ENCODE measurements around the gene FER. TPM values are rescaled to one million over a fixed set of nuclear protein-coding genes. Genes with fewer than 3 reads are reported as not detected.
"Not testable (repeated sequence)": the region's sequence is repeated elsewhere in the genome, so short reads cannot be mapped to it uniquely, and the experiment has no call there.

Gene FER
- polyA plus RNA-seq, 3 donors = 16.2 to 20.5 (median 19.9) TPM

- no peak for DNase-seq (ENCODE audit: low read depth in 3 of 3, low spot score in 2 of 3)
These were observed 280.4 kb downstream of the FER start for GRCh38 chr5:109027983-109028607.

GRCh38 chr5:109028608-109029299 is 281.1 kb downstream of the FER start:
- DNase-seq (ENCODE audit: low read depth in 3 of 3, low spot score in 2 of 3) = no peak

GRCh38 chr5:109029847-109030246 is 282.1 kb downstream of the FER start:
- no peak for DNase-seq (ENCODE audit: low read depth in 3 of 3, low spot score in 2 of 3)

- DNase-seq (ENCODE audit: low read depth in 3 of 3, low spot score in 2 of 3) = no peak
These were observed 282.9 kb downstream of the FER start for GRCh38 chr5:109030360-109031143.

GRCh38 chr5:109034306-109034705 is 286.6 kb downstream of the FER start:
- DNase-seq (ENCODE audit: low read depth in 3 of 3, low spot score in 2 of 3) = no peak

GRCh38 chr5:109035436-109035835 is 287.7 kb downstream of the FER start:
- no peak for DNase-seq (ENCODE audit: low read depth in 3 of 3, low spot score in 2 of 3)

GRCh38 chr5:109038209-109038840 is 290.6 kb downstream of the FER start:
- DNase-seq (ENCODE audit: low read depth in 3 of 3, low spot score in 2 of 3) = no peak

GRCh38 chr5:109041317-109041716 is 293.6 kb downstream of the FER start:
- DNase-seq (ENCODE audit: low read depth in 3 of 3, low spot score in 2 of 3) = no peak

GRCh38 chr5:109045710-109046109 is 298.0 kb downstream of the FER start:
- DNase-seq (ENCODE audit: low read depth in 3 of 3, low spot score in 2 of 3) = no peak

- no peak for DNase-seq (ENCODE audit: low read depth in 3 of 3, low spot score in 2 of 3)
These were observed 301.9 kb downstream of the FER start for GRCh38 chr5:109049565-109049964.

- not testable (repeated sequence) for DNase-seq (ENCODE audit: low read depth in 3 of 3, low spot score in 2 of 3)
These were observed 302.6 kb downstream of the FER start for GRCh38 chr5:109050321-109050720.

- DNase-seq (ENCODE audit: low read depth in 3 of 3, low spot score in 2 of 3) = not testable (repeated sequence)
These were observed 304.5 kb downstream of the FER start for GRCh38 chr5:109052216-109052615.

- DNase-seq (ENCODE audit: low read depth in 3 of 3, low spot score in 2 of 3) = no peak
These were observed 306.3 kb downstream of the FER start for GRCh38 chr5:109053995-109054417.

- DNase-seq (ENCODE audit: low read depth in 3 of 3, low spot score in 2 of 3) = no peak
These were observed 312.8 kb downstream of the FER start for GRCh38 chr5:109060378-109061025.

- DNase-seq (ENCODE audit: low read depth in 3 of 3, low spot score in 2 of 3) = no peak
These were observed 315.0 kb downstream of the FER start for GRCh38 chr5:109062664-109063063.

GRCh38 chr5:109063223-109063622 is 315.5 kb downstream of the FER start:
- no peak for DNase-seq (ENCODE audit: low read depth in 3 of 3, low spot score in 2 of 3)

- no peak for DNase-seq (ENCODE audit: low read depth in 3 of 3, low spot score in 2 of 3)
These were observed 329.0 kb downstream of the FER start for GRCh38 chr5:109076741-109077140.

- no peak for DNase-seq (ENCODE audit: low read depth in 3 of 3, low spot score in 2 of 3)
These were observed 330.8 kb downstream of the FER start for GRCh38 chr5:109078448-109078847.

GRCh38 chr5:109080481-109080880 is 332.8 kb downstream of the FER start:
- DNase-seq (ENCODE audit: low read depth in 3 of 3, low spot score in 2 of 3) = no peak

GRCh38 chr5:109080896-109081295 is 333.2 kb downstream of the FER start:
- DNase-seq (ENCODE audit: low read depth in 3 of 3, low spot score in 2 of 3) = no peak

GRCh38 chr5:109083937-109084336 is 336.2 kb downstream of the FER start:
- DNase-seq (ENCODE audit: low read depth in 3 of 3, low spot score in 2 of 3) = no peak
